HepG2 (cell line): ENCODE results near the gene OSGIN1. TPM values are rescaled to one million over a fixed set of nuclear protein-coding genes. Genes with fewer than 3 reads are reported as not detected.

ENCODE experiments used
- ATAC-seq: fragments of 200-7000 bp; cut with Tn5 transposase; 3 replicates; pipeline ENCODE4 v1.9.1; 2020; ENCODE audit warnings: mild to moderate bottlenecking, moderate library complexity
- BruUV-seq: library from RNA; stranded (reverse); fragments of 400-500 nt; replicated peaks from 2 replicates; lab custom pipeline; 2021; lab: Mats Ljungman, UMichigan
- CTCF ChIA-PET: fragments of 300-600 bp; formaldehyde crosslinking; extraction: SDS; loops from one replicate; lab custom pipeline; 2021; ENCODE audit warnings: low total read pairs, inconsistent platforms, low intra/inter-chr PET ratio; lab: Yijun Ruan, JAX
- POLR2A ChIA-PET: fragments of 350-600 bp; sonication (Branson Sonifier 250); formaldehyde crosslinking; loops from one replicate; lab custom pipeline; 2020; ENCODE audit warnings: antibody characterized with exemption, inconsistent platforms; lab: Yijun Ruan, JAX
- DNase-seq: peaks from one replicate; pipeline ENCODE4 v3.0.0-alpha.2; 2015; ENCODE audit warnings: low spot score
- FAIRE-seq: peaks from 3 replicates; lab custom pipeline; 2011; peaks lifted over from hg19 to GRCh38; lab: Jason Lieb, UNC
- H2AFZ ChIP-seq: one replicate; pipeline ENCODE4 v1.6.1; 2011; ENCODE audit warnings: low read length, inconsistent platforms
- H3K27ac ChIP-seq: fragments of 300-600 bp; 3 replicates; pipeline ENCODE4 v1.8.0; 2011; ENCODE audit warnings: mixed run types, mild to moderate bottlenecking, mixed read lengths, low read length, inconsistent platforms; ENCODE audit not compliant: insufficient read depth; ENCODE audit errors: extremely low read length
- H3K27me3 ChIP-seq, 2 experiments: fragments of 200-600 bp in 1 of 2; 2 replicates in 1 of 2; 3 replicates in 1 of 2; pipeline versions ENCODE4 v1.6.0 to v1.8.0; 2011; ENCODE audit warnings: low read length in 2 of 2, mild to moderate bottlenecking in 2 of 2, moderate library complexity in 2 of 2, inconsistent platforms in 1 of 2; ENCODE audit not compliant: insufficient read depth in 2 of 2, control insufficient read depth in 1 of 2
- H3K36me3 ChIP-seq, 2 experiments: fragments of 200-600 bp in 1 of 2; replicated peaks in 1 of 2; 2 replicates in 1 of 2; 3 replicates in 1 of 2; pipeline versions ENCODE4 v1.5.1 to v1.8.0; 2011; ENCODE audit warnings: low read length in 2 of 2, inconsistent platforms in 1 of 2; ENCODE audit not compliant: insufficient read depth in 2 of 2, control insufficient read depth in 1 of 2
- H3K4me1 ChIP-seq: 2 replicates; pipeline ENCODE4 v1.5.1; 2012; ENCODE audit warnings: low read length, inconsistent platforms; ENCODE audit not compliant: insufficient read depth
- H3K4me2 ChIP-seq: 2 replicates; pipeline ENCODE4 v1.6.0; 2011; ENCODE audit warnings: low read depth, low read length, inconsistent platforms
- H3K4me3 ChIP-seq, 3 experiments: fragments of 200-600 bp in 1 of 3; sonication (generic), shearing (Covaris generic) in 1 of 3; replicated peaks in 1 of 3; 2 replicates each; pipeline ENCODE4 v1.5.1; 2011 to 2016; ENCODE audit warnings: low read length in 3 of 3, inconsistent platforms in 2 of 3, low read depth in 2 of 3, mild to moderate bottlenecking in 2 of 3, control low read depth in 1 of 3, mixed read lengths in 1 of 3; ENCODE audit not compliant: insufficient read depth in 1 of 3
- H3K79me2 ChIP-seq: one replicate; pipeline ENCODE4 v1.6.1; 2011; ENCODE audit warnings: low read length, inconsistent platforms; ENCODE audit not compliant: insufficient read depth
- H3K9ac ChIP-seq: 2 replicates; pipeline ENCODE4 v1.6.0; 2011; ENCODE audit warnings: mild to moderate bottlenecking, low read depth, low read length, inconsistent platforms; ENCODE audit not compliant: insufficient read depth
- H3K9me3 ChIP-seq: 2 replicates; pipeline ENCODE4 v1.5.1; 2012; ENCODE audit warnings: mild to moderate bottlenecking, low read length
- H4K20me1 ChIP-seq: 2 replicates; pipeline ENCODE4 v1.6.0; 2011; ENCODE audit warnings: inconsistent platforms, mild to moderate bottlenecking, low read length, moderate library complexity; ENCODE audit not compliant: insufficient read depth
- GABPA ChIP-seq, 2 experiments: IDR thresholded peaks; 2 replicates each; pipeline ENCODE4 v1.6.1; 2011 to 2016; ENCODE audit warnings: low read depth in 2 of 2, low read length in 1 of 2, missing biosample characterization in 1 of 2, missing genetic modification characterization in 1 of 2
- JUNB ChIP-seq: sonication (generic); formaldehyde crosslinking; IDR thresholded peaks from 2 replicates; pipeline ENCODE4 v1.8.0; 2022; ENCODE audit warnings: missing genetic modification reagents, mild to moderate bottlenecking, borderline replicate concordance
- MAFK ChIP-seq, 2 experiments: IDR thresholded peaks in 1 of 2; conservative IDR thresholded peaks in 1 of 2; 2 replicates each; pipeline ENCODE4 v1.6.1; 2011; ENCODE audit warnings: improper control_type of control experiment in 2 of 2, low read length in 2 of 2
- NFYC ChIP-seq: IDR thresholded peaks from 2 replicates; pipeline ENCODE4 v1.6.1; 2016; ENCODE audit warnings: missing genetic modification reagents, missing compliant biosample characterization
- SALL2 ChIP-seq: sonication (generic); formaldehyde crosslinking; IDR thresholded peaks from 2 replicates; pipeline ENCODE4 v1.8.1; 2023; ENCODE audit warnings: mild to moderate bottlenecking, missing genetic modification reagents, inconsistent platforms
- SRSF9 ChIP-seq: fragments of 200-400 bp; formaldehyde crosslinking; IDR thresholded peaks from 2 replicates; pipeline ENCODE4 v1.6.1; 2018; ENCODE audit warnings: borderline replicate concordance, mild to moderate bottlenecking, low read depth, low read length; ENCODE audit not compliant: insufficient read depth, poor library complexity, severe bottlenecking
- TBX3 ChIP-seq: fragments of 450-650 bp; IDR thresholded peaks from 2 replicates; pipeline ENCODE4 v1.6.1; 2017; ENCODE audit warnings: antibody characterized with exemption, mild to moderate bottlenecking, inconsistent platforms, borderline replicate concordance
- ZNF143 ChIP-seq: sonication (generic); formaldehyde crosslinking; IDR thresholded peaks from 2 replicates; pipeline ENCODE4 v1.4.0; 2020; ENCODE audit warnings: missing genetic modification reagents
- ZNF468 ChIP-seq: sonication (generic); formaldehyde crosslinking; IDR thresholded peaks from 2 replicates; pipeline ENCODE4 v1.8.0; 2022; ENCODE audit warnings: mild to moderate bottlenecking, moderate library complexity, missing genetic modification reagents
- WGBS: methylation state at CpG from one replicate; pipeline ENCODE4 v1.1.6; 2017; ENCODE audit warnings: low lambda C conversion rate; 5-methylcytosine and 5-hydroxymethylcytosine counted together
- in situ Hi-C: cut with HindIII; loops from 2 replicates; pipeline ENCODE4 v1.10.0; 2017; ENCODE audit warnings: low pct_unique_long_range_greater_than_20kb; ENCODE audit not compliant: extremely low pct_ligation_motif_present
- intact Hi-C: fragments of 100-400 bp; cut with micrococcal nuclease; formaldehyde crosslinking; loops from one replicate; pipeline ENCODE4 v1.10.0; 2022; ENCODE audit not compliant: unreplicated experiment
- polyA plus RNA-seq, 8 experiments: library from polyadenylated mRNA; depleted of rRNA in 3 of 8; stranded (reverse) in 7 of 8; unstranded in 1 of 8; fragments of >200 nt; fragmentation: Illumina TruSeq in 4 of 8; extraction: Trizol in 4 of 8; gene quantifications; 2 replicates each; pipeline versions ENCODE4 v1.2.1 to v1.2.3, GENCODE V29; 2011 to 2016; ENCODE audit warnings: low read depth in 4 of 8, missing spikeins in 1 of 8, mixed read lengths in 1 of 8; ENCODE audit not compliant: insufficient read depth in 1 of 8
- total RNA-seq, 5 experiments: library from RNA; depleted of rRNA; stranded (reverse); fragments of >200 nt; fragmentation: Illumina TruSeq; extraction: Trizol; gene quantifications; 2 replicates each; pipeline ENCODE4 v1.2.3, GENCODE V29; 2016; ENCODE audit warnings: low read depth in 1 of 5
- TF ChIP-seq, protein P1 (sequence below): sonication (generic); formaldehyde crosslinking; IDR thresholded peaks from 2 replicates; pipeline ENCODE4 v1.4.0; 2020; ENCODE audit warnings: missing genetic modification reagents
- TF ChIP-seq, protein P2 (sequence below): conservative IDR thresholded peaks from 2 replicates; pipeline ENCODE4 v1.6.1; 2018; ENCODE audit warnings: missing genetic modification reagents
- TF ChIP-seq, protein P3 (sequence below): sonication (generic); formaldehyde crosslinking; IDR thresholded peaks from 2 replicates; pipeline ENCODE4 v1.4.0; 2020; ENCODE audit warnings: missing genetic modification reagents
- TF ChIP-seq, protein P4 (sequence below): sonication (generic); formaldehyde crosslinking; conservative IDR thresholded peaks from 2 replicates; pipeline ENCODE4 v1.8.0; 2022; ENCODE audit warnings: low read depth, missing genetic modification reagents

Gene OSGIN1
- total and polyA plus RNA-seq, 2 of the 13 experiments (the other 11 are each of a cell fraction or from before 2014, with no cell fraction given), result 20.5 to 27.1 TPM

DNA sequence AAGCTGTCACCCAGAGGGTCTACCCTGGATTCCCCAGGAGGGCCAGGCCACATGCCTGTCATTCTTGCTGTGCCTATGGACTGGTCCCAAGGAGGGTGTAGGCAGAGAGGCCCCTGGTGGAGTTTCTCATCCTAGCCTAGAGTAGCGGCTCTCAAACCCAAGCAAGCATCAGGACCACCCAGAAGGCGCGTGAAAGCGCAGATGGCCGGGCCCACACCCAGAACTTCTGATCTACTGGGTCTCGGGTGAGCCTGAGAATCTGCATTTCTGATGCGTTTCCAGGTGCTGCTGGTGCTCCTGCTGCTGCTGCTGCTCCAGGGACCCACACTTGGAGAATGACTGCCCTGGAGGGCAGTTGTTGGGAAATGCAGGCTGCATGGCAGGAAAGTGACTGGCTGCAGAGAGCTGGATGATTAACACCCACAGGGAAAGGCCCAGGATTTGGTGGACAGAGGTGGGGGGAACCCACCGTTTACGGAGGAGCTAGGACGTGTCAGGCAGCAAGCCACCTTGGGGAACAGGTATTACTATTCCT, 9.5 kb upstream of the OSGIN1 start (continued):
- no peak for TF ChIP-seq ZNF468
- no peak for TF ChIP-seq GABPA (IDR thresholded peaks at IDR 0.05; ENCODE audit: low read depth, low read length)
- TF ChIP-seq GABPA (CRISPR knock-in tag; IDR thresholded peaks at IDR 0.05; ENCODE audit: low read depth), result no peak

DNA sequence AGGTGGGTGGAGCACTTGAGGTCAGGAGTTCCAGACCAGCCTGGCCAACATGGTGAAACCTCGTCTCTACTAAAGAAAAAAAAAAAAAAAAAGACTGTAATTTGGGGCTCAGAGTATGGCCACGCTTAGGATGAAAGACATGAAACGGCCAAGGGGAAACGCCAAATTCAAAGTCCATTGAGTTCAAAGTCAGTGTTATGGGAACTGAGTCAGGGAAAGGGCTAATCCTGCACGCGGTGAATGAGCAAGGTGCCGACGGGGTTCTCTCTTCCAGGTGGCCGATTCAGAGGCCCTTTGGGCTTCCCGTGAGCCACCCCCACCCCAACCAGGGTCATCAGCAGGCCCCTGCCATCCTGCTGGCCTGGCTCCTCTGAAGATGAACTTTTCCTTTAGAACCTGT, 7.5 kb upstream of the OSGIN1 start:
- peaks cover 97% of the 10 kb centered on the region for H3K4me1 ChIP-seq
- ChIA-PET POLR2A (no interaction called here), CTCF (no interaction called here)
- no peak overlapping the region for H2AFZ ChIP-seq
- H3K27me3 ChIP-seq, result peaks cover 3 to 8% of the 10 kb centered on the region in 2 experiments; a peak in 2 of 5 replicates
- DNase-seq (peak; percentile 55), ATAC-seq (no peak), FAIRE-seq (no peak)
- peak overlapping the region; percentile 41 for H3K4me2 ChIP-seq
- BruUV-seq, result no TSS peak
- no peaks in the 10 kb centered on the region for H3K9me3 ChIP-seq
- H4K20me1 ChIP-seq, result no peaks in the 10 kb centered on the region
- no peak overlapping the region for H3K9ac ChIP-seq
- no peak overlapping the region for H3K27ac ChIP-seq
- intact Hi-C loops, result no loop called here
- H3K4me3 ChIP-seq, result peak overlapping the region in 1 of 3 experiments; percentile 30; a peak in 1 of 6 replicates
- H3K79me2 ChIP-seq, result no peaks in the 10 kb centered on the region
- H3K36me3 ChIP-seq, result no peaks in the 10 kb centered on the region
- in situ Hi-C loops, result no loop called here
- WGBS, result 3% methylated on average over 10 of the region's 10 CpGs
- TF ChIP-seq SALL2 (no peak), TBX3 (no peak), ZNF143 (CRISPR knock-in tag) (no peak), JUNB (CRISPR knock-in tag) (no peak), SRSF9 (no peak), MAFK (conservative IDR thresholded peaks at IDR 0.05 in 1 of 2, IDR thresholded peaks at IDR 0.05 in 1 of 2; ENCODE audit: low read length in 2 of 2) (no peak), NFYC (CRISPR knock-in tag) (no peak)
- TF ChIP-seq, protein P1, sequence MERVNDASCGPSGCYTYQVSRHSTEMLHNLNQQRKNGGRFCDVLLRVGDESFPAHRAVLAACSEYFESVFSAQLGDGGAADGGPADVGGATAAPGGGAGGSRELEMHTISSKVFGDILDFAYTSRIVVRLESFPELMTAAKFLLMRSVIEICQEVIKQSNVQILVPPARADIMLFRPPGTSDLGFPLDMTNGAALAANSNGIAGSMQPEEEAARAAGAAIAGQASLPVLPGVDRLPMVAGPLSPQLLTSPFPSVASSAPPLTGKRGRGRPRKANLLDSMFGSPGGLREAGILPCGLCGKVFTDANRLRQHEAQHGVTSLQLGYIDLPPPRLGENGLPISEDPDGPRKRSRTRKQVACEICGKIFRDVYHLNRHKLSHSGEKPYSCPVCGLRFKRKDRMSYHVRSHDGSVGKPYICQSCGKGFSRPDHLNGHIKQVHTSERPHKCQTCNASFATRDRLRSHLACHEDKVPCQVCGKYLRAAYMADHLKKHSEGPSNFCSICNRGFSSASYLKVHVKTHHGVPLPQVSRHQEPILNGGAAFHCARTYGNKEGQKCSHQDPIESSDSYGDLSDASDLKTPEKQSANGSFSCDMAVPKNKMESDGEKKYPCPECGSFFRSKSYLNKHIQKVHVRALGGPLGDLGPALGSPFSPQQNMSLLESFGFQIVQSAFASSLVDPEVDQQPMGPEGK, result no peak
- TF ChIP-seq, protein P2, sequence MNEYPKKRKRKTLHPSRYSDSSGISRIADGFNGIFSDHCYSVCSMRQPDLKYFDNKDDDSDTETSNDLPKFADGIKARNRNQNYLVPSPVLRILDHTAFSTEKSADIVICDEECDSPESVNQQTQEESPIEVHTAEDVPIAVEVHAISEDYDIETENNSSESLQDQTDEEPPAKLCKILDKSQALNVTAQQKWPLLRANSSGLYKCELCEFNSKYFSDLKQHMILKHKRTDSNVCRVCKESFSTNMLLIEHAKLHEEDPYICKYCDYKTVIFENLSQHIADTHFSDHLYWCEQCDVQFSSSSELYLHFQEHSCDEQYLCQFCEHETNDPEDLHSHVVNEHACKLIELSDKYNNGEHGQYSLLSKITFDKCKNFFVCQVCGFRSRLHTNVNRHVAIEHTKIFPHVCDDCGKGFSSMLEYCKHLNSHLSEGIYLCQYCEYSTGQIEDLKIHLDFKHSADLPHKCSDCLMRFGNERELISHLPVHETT (CRISPR knock-in tag), result no peak
- TF ChIP-seq, protein P3, sequence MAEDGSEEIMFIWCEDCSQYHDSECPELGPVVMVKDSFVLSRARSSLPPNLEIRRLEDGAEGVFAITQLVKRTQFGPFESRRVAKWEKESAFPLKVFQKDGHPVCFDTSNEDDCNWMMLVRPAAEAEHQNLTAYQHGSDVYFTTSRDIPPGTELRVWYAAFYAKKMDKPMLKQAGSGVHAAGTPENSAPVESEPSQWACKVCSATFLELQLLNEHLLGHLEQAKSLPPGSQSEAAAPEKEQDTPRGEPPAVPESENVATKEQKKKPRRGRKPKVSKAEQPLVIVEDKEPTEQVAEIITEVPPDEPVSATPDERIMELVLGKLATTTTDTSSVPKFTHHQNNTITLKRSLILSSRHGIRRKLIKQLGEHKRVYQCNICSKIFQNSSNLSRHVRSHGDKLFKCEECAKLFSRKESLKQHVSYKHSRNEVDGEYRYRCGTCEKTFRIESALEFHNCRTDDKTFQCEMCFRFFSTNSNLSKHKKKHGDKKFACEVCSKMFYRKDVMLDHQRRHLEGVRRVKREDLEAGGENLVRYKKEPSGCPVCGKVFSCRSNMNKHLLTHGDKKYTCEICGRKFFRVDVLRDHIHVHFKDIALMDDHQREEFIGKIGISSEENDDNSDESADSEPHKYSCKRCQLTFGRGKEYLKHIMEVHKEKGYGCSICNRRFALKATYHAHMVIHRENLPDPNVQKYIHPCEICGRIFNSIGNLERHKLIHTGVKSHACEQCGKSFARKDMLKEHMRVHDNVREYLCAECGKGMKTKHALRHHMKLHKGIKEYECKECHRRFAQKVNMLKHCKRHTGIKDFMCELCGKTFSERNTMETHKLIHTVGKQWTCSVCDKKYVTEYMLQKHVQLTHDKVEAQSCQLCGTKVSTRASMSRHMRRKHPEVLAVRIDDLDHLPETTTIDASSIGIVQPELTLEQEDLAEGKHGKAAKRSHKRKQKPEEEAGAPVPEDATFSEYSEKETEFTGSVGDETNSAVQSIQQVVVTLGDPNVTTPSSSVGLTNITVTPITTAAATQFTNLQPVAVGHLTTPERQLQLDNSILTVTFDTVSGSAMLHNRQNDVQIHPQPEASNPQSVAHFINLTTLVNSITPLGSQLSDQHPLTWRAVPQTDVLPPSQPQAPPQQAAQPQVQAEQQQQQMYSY, result no peak
- TF ChIP-seq, protein P4, sequence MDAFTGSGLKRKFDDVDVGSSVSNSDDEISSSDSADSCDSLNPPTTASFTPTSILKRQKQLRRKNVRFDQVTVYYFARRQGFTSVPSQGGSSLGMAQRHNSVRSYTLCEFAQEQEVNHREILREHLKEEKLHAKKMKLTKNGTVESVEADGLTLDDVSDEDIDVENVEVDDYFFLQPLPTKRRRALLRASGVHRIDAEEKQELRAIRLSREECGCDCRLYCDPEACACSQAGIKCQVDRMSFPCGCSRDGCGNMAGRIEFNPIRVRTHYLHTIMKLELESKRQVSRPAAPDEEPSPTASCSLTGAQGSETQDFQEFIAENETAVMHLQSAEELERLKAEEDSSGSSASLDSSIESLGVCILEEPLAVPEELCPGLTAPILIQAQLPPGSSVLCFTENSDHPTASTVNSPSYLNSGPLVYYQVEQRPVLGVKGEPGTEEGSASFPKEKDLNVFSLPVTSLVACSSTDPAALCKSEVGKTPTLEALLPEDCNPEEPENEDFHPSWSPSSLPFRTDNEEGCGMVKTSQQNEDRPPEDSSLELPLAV (CRISPR knock-in tag), result no peak
